Skin epidermis (tissue), 12 donors: ENCODE results near the gene TMEM63C.

Source experiments
- H3K27ac ChIP-seq, 21 experiments: fragments of 200-600 bp; sonication (generic) in 11 of 21; one replicate each; pipeline ENCODE4 v1.5.0; 2020; ENCODE audit warnings: mild to moderate bottlenecking in 3 of 21, inconsistent platforms in 2 of 21, moderate library complexity in 2 of 21
- H3K4me3 ChIP-seq, 7 experiments: fragments of 200-600 bp; sonication (generic) in 2 of 7; one replicate each; pipeline ENCODE4 v1.5.0; 2020; ENCODE audit warnings: inconsistent platforms in 2 of 7, mild to moderate bottlenecking in 2 of 7, moderate library complexity in 1 of 7

Gene TMEM63C, protein sequence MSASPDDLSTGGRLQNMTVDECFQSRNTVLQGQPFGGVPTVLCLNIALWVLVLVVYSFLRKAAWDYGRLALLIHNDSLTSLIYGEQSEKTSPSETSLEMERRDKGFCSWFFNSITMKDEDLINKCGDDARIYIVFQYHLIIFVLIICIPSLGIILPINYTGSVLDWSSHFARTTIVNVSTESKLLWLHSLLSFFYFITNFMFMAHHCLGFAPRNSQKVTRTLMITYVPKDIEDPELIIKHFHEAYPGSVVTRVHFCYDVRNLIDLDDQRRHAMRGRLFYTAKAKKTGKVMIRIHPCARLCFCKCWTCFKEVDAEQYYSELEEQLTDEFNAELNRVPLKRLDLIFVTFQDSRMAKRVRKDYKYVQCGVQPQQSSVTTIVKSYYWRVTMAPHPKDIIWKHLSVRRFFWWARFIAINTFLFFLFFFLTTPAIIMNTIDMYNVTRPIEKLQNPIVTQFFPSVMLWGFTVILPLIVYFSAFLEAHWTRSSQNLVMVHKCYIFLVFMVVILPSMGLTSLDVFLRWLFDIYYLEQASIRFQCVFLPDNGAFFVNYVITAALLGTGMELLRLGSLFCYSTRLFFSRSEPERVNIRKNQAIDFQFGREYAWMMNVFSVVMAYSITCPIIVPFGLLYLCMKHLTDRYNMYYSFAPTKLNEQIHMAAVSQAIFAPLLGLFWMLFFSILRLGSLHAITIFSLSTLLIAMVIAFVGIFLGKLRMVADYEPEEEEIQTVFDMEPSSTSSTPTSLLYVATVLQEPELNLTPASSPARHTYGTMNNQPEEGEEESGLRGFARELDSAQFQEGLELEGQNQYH

DNA sequence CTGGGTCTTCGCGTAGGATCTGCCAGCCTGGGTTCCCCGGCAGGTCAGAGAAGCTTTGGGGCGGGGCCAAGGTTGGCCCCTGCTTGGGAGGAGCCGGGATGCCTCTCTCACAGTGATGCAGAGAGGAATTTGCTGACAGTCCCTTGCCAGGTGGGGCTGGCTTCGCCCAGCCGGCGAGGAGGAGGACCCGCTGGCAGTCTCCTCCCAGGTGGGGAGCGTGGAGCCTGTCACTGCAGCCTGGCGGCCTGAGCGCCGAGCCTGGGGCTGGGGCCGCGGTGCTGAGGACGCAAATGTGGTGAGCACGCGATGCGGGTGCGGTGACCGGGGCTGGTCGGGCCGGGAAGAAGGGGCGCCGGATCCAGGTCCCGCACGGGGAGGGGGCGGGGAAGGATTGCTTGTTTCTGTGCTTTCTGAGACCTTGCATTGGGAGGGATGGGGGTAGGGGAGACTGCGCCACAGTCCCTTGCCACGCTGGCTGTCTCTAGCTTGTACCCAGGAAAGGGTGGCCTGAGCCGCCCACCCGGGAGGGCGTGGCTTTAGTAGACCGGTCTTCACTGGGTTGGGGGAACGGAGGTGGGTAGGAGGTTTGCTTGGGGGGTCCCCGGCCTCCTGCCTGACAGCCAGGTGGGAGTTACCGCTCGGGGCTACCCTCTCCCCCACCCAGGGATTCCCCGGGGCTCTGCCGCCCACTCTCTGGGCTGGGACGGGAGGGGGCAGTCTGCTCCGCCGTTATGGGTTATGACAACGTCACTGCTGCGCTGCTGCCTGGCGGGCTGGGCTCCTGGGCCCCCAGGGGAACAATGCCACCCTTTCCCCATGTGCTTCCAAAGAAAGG, at the start of gene TMEM63C:
Gene TMEM63C, plus strand, starts transcription at position 196 of the 835 bp plus-strand sequence. CDS start 37,016 bp downstream, outside the sequence.
- Histone ChIP-seq H3K27ac (no peak within 1 kb of the TSS), H3K4me3 (peak within 1 kb of the TSS; percentile 18 to 43 (median 31))

DNA sequence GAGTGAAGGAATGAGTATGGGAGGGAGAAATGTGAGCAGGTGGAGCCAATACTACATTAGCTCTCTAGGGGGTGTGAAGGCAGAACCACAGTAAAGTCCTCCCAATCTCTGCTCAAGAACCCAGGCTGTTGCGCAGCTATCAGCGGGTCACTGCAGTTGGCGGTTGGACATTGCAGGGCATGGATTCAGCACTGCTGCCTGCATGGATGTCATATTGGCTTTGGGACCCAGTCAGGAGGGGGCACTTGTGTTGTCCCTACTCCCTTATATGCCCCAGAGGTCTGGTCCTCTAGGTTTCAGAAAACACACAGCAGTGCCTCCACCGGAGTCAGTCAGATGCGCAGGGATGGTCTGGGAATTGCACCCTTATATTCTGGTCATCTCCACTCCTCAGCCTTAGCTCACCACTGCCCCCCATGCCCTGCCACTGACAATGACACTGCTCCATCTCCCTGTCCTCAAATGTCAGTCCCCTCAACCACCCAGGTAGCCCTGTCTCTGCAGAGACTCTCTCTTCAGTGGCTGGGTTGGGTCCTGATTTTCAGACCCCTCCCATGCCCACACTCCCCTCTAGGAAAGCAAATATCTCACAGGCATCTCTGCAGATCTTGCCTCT, 49.6 kb upstream of the TMEM63C start:
- Histone ChIP-seq H3K4me3 (no peak overlapping the region), H3K27ac (no peak overlapping the region)

DNA sequence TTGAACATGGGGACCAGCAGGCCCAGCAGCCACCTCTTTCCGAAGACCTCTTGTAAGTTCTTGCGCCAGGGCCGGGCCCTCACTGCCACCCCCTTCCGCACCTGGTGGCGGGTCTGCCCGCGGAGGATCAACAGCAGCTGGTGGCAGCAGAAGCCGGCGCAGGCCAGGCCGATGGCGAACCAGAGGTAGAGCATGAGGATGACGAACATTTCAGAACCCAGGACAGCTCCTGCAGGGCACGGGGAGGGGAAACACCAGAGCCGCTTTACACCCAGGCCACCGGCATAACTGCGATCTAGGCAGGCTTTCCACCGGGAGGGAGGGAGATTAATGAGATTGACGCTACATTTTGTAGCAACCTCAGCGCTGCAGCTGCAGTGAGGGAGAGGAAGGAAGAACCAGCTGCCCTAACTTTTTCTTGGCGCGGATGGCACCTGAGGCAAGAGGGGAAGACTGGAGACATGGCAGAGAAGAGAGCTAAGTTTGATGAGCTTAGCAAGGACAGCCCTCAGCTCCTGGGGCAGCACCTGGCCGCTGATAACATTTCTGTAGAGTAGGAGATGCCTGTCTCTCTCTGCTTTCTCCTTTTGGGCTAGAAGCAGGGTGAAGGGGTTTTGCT, 47.8 kb upstream of the TMEM63C start:
- Histone ChIP-seq H3K4me3 (no peak overlapping the region), H3K27ac (no peak overlapping the region)

DNA sequence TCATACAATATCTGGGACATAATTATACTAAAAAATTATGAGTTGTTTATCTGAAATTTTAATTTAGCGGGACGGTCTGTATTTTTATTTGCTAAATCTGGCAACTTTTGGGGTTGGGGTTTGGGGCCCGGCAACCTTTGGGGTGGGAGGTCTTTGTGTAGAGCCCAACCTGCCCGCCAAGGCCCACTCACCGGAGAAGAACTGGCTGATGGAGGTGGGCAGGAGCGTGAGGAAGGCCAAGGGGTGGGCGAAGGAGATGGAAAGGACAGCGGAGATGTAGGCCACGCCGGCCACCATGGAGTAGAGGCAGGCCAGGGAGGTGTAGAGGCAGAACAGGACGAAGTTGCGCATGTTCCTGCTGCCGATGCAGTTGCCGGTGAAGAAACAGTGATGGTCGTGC, 42.6 kb upstream of the TMEM63C start:
- no peak overlapping the region for H3K4me3 ChIP-seq
- H3K27ac ChIP-seq, result no peak overlapping the region

DNA sequence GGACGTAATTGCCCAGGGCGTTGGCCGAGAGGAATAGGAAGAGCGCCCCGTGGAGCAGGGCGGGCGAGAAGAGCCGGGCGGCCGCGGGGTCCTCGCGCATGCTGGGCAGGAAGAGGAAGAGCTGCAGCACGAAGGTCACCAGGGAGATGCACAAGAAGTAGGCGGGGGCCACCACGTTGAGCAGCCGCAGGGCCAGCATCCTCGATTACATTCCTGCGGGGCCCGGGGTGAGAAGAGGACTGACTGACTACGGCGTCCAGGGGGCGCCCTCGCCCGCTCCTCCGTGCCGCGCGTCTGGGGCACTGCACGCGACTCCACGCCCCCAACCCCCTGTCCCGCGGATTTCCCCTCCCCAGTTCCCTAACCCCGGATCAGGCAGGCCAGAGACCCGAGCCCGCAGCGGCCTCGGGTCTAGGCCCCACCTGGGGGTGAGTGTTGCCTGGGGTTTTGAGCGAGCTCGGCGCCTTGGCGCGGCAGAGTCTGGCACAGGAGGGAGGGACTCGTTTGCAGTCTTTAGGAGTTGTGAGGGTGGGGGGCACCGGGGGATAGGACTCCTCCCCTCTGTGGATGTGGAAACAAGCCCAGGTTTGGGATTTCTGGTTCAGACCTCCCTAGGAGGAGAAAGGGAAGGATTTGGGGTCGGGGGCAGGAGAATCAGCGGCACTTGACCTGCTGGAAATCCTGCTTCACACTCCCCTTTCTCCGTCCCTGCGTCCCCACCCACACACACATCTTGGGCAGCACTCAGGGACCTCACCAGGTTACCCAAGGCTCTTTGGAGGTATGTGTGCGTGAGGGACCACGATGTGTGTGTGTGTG, 41.8 kb upstream of the TMEM63C start:
- Histone ChIP-seq H3K27ac (no peak overlapping the region), H3K4me3 (no peak overlapping the region)

DNA sequence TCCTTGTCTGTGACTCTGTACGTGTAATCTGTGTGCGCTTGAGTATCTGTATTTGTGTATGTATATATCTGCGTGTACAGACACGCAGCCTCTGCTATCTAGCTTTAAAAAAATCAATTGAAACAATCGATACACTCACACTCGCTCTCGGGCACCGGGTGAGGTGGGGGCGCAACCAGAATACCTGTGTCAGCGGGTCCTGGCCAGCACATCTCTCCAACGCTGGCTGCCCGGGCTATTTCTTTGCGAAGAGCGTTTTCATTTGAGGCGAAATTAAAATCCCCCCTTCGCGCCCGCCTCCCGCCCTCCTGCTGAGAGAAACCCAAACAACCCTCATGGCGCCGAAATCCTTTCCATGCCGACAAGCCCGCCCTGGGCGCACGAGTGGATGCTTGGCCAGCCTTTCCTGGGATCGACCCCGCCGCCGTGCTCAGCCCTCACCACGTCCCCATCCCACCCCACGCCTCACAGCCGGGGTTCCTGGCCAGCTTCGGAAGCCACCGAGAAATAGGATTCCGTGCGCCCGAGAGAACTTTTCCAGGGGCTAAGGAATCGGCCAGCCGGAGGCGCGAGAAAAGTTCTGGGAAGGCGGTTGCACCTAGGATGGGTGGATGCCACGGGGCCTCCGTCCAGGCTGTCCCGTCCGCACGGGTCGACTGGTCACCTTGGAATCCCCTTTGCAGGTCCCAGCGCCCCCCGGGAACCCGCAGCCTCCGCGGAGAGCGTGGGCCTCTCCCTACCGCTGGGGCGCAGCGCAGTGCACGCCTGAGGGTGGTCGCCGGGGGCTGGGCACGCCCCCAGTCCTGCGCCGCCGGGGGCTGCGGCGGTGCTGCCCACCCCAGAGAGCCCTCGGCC, 41.0 kb upstream of the TMEM63C start:
- H3K4me3 ChIP-seq, result peak overlapping the region in 3 of 7 experiments; percentile 3 to 30 (median 30)

DNA sequence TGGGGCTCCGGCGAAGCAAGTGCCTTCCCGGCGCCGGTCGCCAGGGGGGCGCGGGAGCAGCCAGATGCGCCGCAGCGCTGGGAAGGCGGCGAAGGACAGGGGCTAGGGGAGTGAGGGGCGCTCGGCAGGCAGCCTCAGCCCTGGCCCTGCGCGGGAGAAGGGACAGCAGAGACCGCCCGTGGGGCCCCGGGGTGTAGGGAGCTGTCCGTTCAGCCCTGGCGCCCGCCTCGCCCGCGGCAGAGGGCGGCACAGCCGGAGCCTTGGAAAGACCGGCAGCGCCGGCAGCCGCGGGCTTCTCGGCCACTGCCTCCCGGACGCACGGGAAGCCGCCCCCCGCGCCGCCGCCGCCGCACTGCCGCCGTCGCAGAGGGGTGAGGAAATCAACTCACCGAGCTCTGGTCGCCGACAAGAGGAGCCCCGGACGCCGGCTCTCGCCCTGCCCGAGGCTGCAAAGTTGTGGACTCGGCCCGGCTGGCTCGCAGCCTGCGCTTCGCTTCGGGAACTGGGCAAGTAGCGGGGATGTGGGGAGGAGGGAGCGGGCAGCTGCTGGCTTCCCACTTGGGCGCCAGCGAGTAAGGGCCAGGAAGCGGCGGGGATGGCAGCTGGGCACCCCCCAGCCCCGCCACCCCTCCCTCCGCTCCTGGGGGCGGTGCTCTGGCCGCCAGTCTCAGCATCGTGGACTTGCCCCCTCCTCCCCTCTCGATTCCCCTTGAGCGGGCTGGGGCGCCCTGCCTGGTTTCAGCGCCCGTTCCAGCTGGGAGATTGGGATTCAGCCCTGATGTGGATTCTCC, 40.2 kb upstream of the TMEM63C start, which contains the start of gene ZDHHC22:
Gene ZDHHC22, minus strand, starts transcription at position 578 of the 791 bp plus-strand sequence. CDS start 2,053 bp downstream, outside the sequence.
- peak within 1 kb of the TSS in 3 of 7 experiments; percentile 3 to 30 (median 30) for H3K4me3 ChIP-seq
- H3K27ac ChIP-seq, result no peak within 1 kb of the TSS

More for the DNA sequence above, 41.0 kb upstream of the TMEM63C start:
- H3K27ac ChIP-seq, result no peak overlapping the region

DNA sequence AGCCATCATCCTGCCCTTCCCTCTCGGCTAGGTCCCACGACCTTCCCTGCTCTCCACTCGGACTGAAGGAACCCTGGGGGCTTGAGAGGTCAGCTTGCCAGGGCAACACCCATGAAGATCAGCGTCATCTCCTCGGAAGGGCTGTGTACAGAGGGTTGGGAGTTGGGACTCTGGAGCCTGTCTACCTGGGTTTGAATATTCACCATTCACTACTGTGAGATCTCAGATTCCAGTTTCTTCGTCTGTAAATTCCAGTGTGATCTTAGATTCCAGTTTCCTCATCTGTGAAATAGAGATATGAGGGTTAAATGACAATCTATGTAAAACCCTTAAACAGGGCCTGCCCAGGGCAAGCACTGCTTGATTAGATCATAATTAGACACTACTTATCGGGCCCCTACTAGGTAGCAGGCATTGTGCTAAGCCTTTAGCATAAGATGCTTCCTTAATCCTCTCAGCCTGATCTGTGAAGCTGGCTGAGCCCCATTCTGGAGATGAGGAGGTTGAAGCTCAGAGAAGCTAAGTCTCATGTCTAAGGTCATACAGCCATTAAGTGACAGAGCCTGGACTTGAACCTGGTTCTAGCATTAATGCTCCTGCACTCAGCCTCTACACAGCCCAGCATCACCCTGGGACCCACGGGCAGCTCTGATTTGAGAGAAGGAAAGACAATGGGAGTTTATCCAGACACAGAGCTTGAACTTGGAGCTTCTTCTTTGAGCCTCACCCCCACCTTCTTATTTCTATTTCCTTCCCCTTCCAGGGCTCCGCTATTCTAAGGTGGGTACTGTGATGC, 39.4 kb upstream of the TMEM63C start:
- H3K27ac ChIP-seq, result no peak overlapping the region
- peak overlapping the region in 1 of 7 experiments; percentile 30 for H3K4me3 ChIP-seq

DNA sequence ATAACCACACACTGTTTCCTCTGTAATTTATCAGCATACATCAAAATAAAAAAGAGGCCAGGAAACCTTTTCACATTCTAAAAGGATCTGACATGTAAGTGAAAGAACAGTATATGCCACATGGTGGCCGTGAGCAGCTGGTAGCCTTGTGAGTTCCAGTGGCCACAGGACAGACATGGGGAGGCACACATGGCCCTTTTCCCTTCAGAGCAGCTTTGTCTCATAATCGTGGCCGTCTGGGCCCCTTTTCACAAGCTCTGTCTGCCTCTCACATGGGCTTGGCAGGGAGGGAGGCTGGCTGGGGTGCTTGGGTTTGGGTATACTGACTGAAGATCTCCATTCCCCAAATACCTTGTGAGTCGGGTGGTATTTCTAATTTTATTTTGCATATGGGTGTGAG, 38.5 kb upstream of the TMEM63C start:
- H3K4me3 ChIP-seq, result no peak overlapping the region

DNA sequence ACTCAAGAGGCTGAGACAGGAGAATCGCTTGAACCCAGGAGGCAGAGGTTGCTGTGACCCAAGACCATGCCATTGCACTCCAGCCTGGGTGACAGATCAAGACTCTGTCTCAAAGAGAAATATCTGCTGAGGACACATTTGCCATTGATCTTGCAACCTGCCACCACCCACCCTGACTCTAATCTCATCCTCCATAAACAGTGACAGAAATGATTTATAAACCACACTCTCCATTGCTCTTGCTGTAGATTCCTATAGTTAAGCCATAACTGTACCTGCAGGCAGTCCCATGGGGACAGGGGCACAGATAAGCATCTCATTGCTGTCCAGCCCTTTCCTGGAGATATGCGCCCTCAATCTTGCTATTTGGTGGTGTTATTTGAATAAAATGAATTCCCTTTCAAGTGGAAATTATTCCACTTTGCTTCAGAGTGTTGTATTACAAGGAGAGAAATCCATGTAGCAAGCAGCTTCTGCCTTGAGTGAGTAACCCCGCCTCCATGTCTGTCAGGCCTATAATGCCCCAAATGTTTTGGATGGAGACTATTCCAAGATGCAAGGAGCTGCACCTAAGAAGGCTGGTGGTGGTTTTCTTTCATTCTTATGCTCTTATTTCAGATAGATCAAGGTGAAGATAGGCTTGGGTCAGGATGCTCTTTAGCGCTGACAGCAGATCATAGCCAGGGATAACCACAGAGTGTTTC, 37.0 kb upstream of the TMEM63C start:
- no peak overlapping the region for H3K4me3 ChIP-seq
- H3K27ac ChIP-seq, result no peak overlapping the region

More for the DNA sequence above, 38.5 kb upstream of the TMEM63C start:
- no peak overlapping the region for H3K27ac ChIP-seq

DNA sequence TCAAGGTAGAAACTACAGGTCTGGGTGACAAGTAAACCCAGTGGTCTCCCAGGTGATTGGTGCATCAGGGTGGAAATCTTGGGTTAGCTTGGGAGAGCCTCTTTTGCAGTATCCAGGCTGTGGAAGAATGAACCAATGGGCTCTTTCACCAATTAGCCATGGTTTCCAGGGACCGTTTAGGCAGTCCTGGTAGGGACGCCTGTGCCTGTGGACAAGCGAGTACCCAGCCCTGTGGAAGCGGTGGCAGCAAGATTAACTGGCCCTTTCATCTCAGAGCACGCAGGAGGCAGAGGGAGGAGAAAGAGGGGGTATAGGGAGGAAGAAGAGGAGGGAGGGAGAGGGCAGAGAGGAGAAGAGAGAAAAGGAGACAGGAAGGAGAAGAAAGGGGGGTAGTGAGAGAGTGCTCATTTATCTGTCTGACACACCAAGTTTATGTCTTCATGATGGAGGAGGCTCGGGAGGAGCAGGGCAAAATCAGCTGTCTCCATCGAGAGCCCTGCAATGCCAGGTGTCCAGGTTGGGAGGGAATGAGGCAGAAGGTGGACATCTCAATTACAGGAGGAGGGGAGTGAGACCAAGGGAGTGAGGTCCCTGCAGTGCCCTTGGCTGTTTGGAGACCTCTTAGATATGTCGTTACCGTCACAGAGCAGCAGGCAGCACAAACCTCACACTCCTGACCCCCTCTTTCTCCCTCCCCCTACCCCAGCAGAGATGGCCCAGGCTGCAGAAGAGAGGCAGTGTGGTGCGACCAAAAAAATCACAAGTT, 35.4 kb upstream of the TMEM63C start:
- no peak overlapping the region for H3K27ac ChIP-seq

DNA sequence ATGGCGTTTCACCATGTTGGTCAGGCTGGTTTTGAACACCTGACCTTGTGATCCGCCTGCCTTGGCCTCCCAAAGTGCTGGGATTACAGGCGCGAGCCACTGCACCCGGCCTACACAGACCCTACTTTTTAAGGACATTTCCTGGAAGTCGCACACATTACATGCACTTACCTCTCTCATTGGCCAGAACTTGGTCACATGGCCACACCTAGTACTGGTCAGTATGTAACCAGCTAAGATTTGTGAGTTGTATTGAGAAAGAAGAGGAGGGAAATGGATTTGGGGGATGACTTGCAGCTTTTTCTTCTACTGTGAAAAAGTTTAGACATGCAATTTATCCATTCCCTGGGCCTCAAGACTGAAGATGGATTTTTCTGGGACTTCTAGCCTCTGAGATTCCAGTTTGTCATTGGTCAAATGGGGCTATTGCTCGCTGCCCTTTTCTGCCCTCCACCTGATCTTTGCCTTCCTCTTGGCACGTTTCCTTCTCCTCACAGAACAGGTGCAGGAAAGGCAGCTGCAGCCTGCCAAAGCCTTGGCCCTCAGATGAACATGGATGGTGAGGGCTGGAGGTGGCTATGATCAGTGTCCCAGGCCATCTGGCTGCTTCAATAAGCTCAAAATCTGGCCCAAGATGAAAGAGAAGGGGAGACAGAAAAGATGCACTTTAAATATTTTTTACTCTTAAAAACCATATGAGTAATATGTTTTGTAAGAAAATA, 32.9 kb upstream of the TMEM63C start:
- no peak overlapping the region for H3K4me3 ChIP-seq
- H3K27ac ChIP-seq, result no peak overlapping the region

More for the DNA sequence above, 35.4 kb upstream of the TMEM63C start:
- H3K4me3 ChIP-seq, result no peak overlapping the region

DNA sequence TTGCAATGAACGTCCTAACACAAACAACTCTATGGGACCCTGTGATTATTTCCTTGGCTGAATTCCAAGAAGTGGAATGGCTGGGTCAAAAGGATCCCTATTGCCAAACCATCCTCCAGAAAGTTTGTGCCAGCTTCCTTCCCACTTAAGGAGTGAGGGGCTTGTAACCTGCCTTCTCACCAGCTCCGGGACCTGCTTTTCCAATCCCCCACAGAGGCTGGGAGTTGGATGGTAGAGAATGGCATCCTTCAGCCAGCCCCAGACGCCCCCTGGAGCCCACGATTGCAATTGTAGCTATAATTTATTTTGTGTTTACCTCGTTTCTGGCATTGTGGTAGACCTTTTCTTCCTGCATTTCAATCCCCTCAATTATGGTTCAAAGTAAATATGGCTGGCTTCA, 30.4 kb upstream of the TMEM63C start:
- H3K27ac ChIP-seq, result no peak overlapping the region

More for the DNA sequence above, 30.4 kb upstream of the TMEM63C start:
- no peak overlapping the region for H3K4me3 ChIP-seq
